Parathyroid adenoma (tissue), 2 donors: ENCODE results near the gene BEST3.

Experiments used
- H2AFZ ChIP-seq: fragments of 300-600 bp; sonication (generic); one replicate; pipeline ENCODE4 v1.7.0; 2017; ENCODE audit warnings: antibody characterized with exemption, mild to moderate bottlenecking
- H3K27ac ChIP-seq: fragments of 300-600 bp; sonication (generic); one replicate; pipeline ENCODE4 v1.7.0; 2017
- H3K27me3 ChIP-seq: fragments of 300-600 bp; sonication (generic); one replicate; pipeline ENCODE4 v1.7.0; 2017; ENCODE audit warnings: low read length; ENCODE audit not compliant: control insufficient read depth, insufficient read depth
- H3K36me3 ChIP-seq: fragments of 300-600 bp; sonication (generic); one replicate; pipeline ENCODE4 v1.7.0; 2017; ENCODE audit warnings: low read length; ENCODE audit not compliant: control insufficient read depth, insufficient read depth
- H3K4me1 ChIP-seq: fragments of 300-600 bp; sonication (generic); one replicate; pipeline ENCODE4 v1.7.0; 2017; ENCODE audit warnings: control low read depth
- H3K4me2 ChIP-seq: fragments of 300-600 bp; sonication (generic); one replicate; pipeline ENCODE4 v1.7.0; 2017; ENCODE audit warnings: low read length
- H3K4me3 ChIP-seq: fragments of 300-600 bp; sonication (generic); one replicate; pipeline ENCODE4 v1.7.0; 2017; ENCODE audit warnings: low read depth, low read length
- H3K79me2 ChIP-seq: fragments of 300-600 bp; sonication (generic); one replicate; pipeline ENCODE4 v1.7.0; 2017; ENCODE audit warnings: control low read depth
- H3K9ac ChIP-seq: fragments of 300-600 bp; sonication (generic); one replicate; pipeline ENCODE4 v1.7.0; 2017; ENCODE audit warnings: mild to moderate bottlenecking
- H3K9me3 ChIP-seq: fragments of 300-600 bp; sonication (generic); one replicate; pipeline ENCODE4 v1.7.0; 2017; ENCODE audit warnings: low read length; ENCODE audit not compliant: control insufficient read depth
- CTCF ChIP-seq: fragments of 300-600 bp; sonication (generic); IDR thresholded peaks from one replicate; pipeline ENCODE4 v1.7.0; 2017; ENCODE audit warnings: antibody characterized with exemption, mild to moderate bottlenecking
- donor health status: primary hyperparathyroidism.

The BEST3 gene

DNA sequence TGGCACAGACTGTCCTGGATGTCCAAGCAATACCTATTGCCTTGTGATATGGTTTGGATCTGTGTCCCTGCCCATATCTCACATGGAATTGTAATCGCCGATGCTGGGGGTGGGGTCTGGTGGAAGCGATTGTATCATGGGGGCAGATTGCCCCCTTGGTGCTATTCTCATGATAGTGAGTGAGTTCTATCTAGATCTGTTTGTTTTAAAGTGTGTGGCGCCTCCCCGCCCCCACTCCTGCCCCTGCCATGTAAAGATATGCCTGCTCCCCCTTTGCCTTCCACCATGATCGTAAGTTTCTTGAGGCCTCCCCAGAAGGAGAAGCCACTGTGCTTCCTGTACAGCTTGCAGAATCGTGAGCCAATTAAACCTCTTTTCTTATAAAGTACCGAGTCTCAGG, 71.6 kb downstream of the BEST3 start:
- Histone ChIP-seq H3K79me2 (no peaks in the 10 kb centered on the region), H3K4me1 (peaks cover 4% of the 10 kb centered on the region), H3K4me3 (no peak overlapping the region), H3K27me3 (no peaks in the 10 kb centered on the region), H3K9ac (no peak overlapping the region), H3K9me3 (no peaks in the 10 kb centered on the region), H3K4me2 (no peak overlapping the region), H3K36me3 (no peaks in the 10 kb centered on the region), H3K27ac (no peak overlapping the region), H2AFZ (no peak overlapping the region)
- no peak for TF ChIP-seq CTCF

GRCh38 chr12:69623970-69624369, 75.1 kb downstream of the BEST3 start:
- Histone ChIP-seq H2AFZ (no peak overlapping the region), H3K9me3 (no peaks in the 10 kb centered on the region), H3K4me3 (no peak overlapping the region), H3K9ac (no peak overlapping the region), H3K79me2 (no peaks in the 10 kb centered on the region), H3K4me2 (no peak overlapping the region), H3K27ac (no peak overlapping the region), H3K36me3 (no peaks in the 10 kb centered on the region), H3K27me3 (no peaks in the 10 kb centered on the region), H3K4me1 (no peaks in the 10 kb centered on the region)
- no peak for TF ChIP-seq CTCF

DNA sequence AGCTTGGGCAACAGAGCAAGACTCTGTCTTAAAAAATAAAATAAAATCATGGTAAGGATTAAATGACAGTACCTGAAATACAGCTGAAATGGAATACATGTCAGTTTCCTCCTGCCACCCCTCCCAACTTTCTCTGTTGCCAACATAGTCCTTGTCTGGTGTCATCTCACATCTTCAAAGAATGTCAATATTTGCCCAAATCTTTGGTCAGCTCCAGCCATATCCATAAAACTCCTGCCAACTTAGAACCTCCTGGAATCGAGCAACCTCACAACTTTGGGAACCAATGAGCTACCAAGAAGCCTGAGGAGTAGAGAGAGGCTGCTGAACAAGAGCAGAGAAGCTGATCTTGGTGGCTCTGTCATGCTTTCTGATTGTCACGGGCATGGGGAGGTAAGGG, 77.6 kb downstream of the BEST3 start:
- H3K4me3 ChIP-seq = no peak overlapping the region
- H3K9ac ChIP-seq = no peak overlapping the region
- H3K36me3 ChIP-seq = no peaks in the 10 kb centered on the region
- no peaks in the 10 kb centered on the region for H3K79me2 ChIP-seq
- no peaks in the 10 kb centered on the region for H3K27me3 ChIP-seq
- no peak overlapping the region for H3K27ac ChIP-seq
- no peak overlapping the region for H3K4me2 ChIP-seq
- TF ChIP-seq CTCF = no peak
- H3K4me1 ChIP-seq = no peaks in the 10 kb centered on the region
- no peak overlapping the region for H2AFZ ChIP-seq
- H3K9me3 ChIP-seq = no peaks in the 10 kb centered on the region

GRCh38 chr12:69620921-69621320, 78.2 kb downstream of the BEST3 start:
- TF ChIP-seq CTCF = no peak
- H3K27ac ChIP-seq = no peak overlapping the region
- no peak overlapping the region for H3K4me2 ChIP-seq
- H3K9me3 ChIP-seq = no peaks in the 10 kb centered on the region
- no peaks in the 10 kb centered on the region for H3K36me3 ChIP-seq
- no peaks in the 10 kb centered on the region for H3K4me1 ChIP-seq
- H3K27me3 ChIP-seq = no peaks in the 10 kb centered on the region
- no peak overlapping the region for H3K4me3 ChIP-seq
- no peaks in the 10 kb centered on the region for H3K79me2 ChIP-seq
- no peak overlapping the region for H3K9ac ChIP-seq
- H2AFZ ChIP-seq = no peak overlapping the region

- H3K4me2 ChIP-seq = no peak overlapping the region
- H3K27ac ChIP-seq = no peak overlapping the region
- H3K4me1 ChIP-seq = no peaks in the 10 kb centered on the region
- no peaks in the 10 kb centered on the region for H3K27me3 ChIP-seq
- H2AFZ ChIP-seq = no peak overlapping the region
- no peaks in the 10 kb centered on the region for H3K79me2 ChIP-seq
- H3K36me3 ChIP-seq = no peaks in the 10 kb centered on the region
- H3K4me3 ChIP-seq = no peak overlapping the region
- no peak for TF ChIP-seq CTCF
- H3K9me3 ChIP-seq = no peaks in the 10 kb centered on the region
- no peak overlapping the region for H3K9ac ChIP-seq
These were observed 79.0 kb downstream of the BEST3 start for GRCh38 chr12:69620077-69620476.
